GM21723 (cell line): Measurements from ENCODE around the gene KDM3A.

Experiments
- ATAC-seq: cut with Tn5 transposase; IDR thresholded peaks from one replicate; pipeline ENCODE4 v1.9.1; 2021; ENCODE audit warnings: mild to moderate bottlenecking, moderate library complexity; ENCODE audit not compliant: unreplicated experiment

The KDM3A gene

GRCh38 chr2:86440631-86441391, at the start of gene KDM3A:
Gene KDM3A, plus strand, starts transcription at chr2:86441371. Its CDS starts 677 bp downstream, at chr2:86442048.
- peak; percentile 86 for ATAC-seq

GRCh38 chr2:86392873-86393518, 48.2 kb upstream of the KDM3A start:
- ATAC-seq = no peak

- no peak for ATAC-seq
These were observed 47.4 kb upstream of the KDM3A start for GRCh38 chr2:86393521-86394491.

- ATAC-seq = no peak
These were observed 44.8 kb upstream of the KDM3A start for GRCh38 chr2:86396291-86396785.

GRCh38 chr2:86397986-86398385, 43.2 kb upstream of the KDM3A start:
- ATAC-seq = no peak

- no peak for ATAC-seq
These were observed 42.4 kb upstream of the KDM3A start for GRCh38 chr2:86398500-86399474.

GRCh38 chr2:86400321-86400720, 40.9 kb upstream of the KDM3A start:
- no peak for ATAC-seq

GRCh38 chr2:86410581-86410980, 30.6 kb upstream of the KDM3A start:
- no peak for ATAC-seq

- no peak for ATAC-seq
These were observed 29.8 kb upstream of the KDM3A start for GRCh38 chr2:86411396-86411795.

- no peak for ATAC-seq
These were observed 29.2 kb upstream of the KDM3A start for GRCh38 chr2:86412007-86412406.

GRCh38 chr2:86413296-86414094, 27.7 kb upstream of the KDM3A start:
- ATAC-seq = no peak

- ATAC-seq = no peak
These were observed 26.2 kb upstream of the KDM3A start for GRCh38 chr2:86414996-86415395.

GRCh38 chr2:86416146-86416545, 25.0 kb upstream of the KDM3A start:
- ATAC-seq = no peak

- ATAC-seq = no peak
These were observed 23.2 kb upstream of the KDM3A start for GRCh38 chr2:86417961-86418360.

GRCh38 chr2:86420913-86421312, 20.3 kb upstream of the KDM3A start:
- ATAC-seq = no peak

GRCh38 chr2:86426271-86426670, 14.9 kb upstream of the KDM3A start:
- ATAC-seq = no peak

GRCh38 chr2:86429335-86429734, 11.8 kb upstream of the KDM3A start:
- ATAC-seq = no peak

- ATAC-seq = no peak
These were observed 10.8 kb upstream of the KDM3A start for GRCh38 chr2:86430368-86430767.

- ATAC-seq = no peak
These were observed 8.0 kb upstream of the KDM3A start for GRCh38 chr2:86433137-86433536.
